GM19395 (cell line): ENCODE data around the gene SPOCD1.

Experiments used
- ATAC-seq: cut with Tn5 transposase; IDR thresholded peaks from one replicate; pipeline ENCODE4 v1.9.1; 2021; ENCODE audit warnings: mild to moderate bottlenecking, moderate library complexity; ENCODE audit not compliant: unreplicated experiment

SPOCD1 gene

GRCh38 chr1:31788138-31788824, 27.5 kb downstream of the SPOCD1 start:
- ATAC-seq, result peak; percentile 80

- no peak for ATAC-seq
These were observed 28.1 kb downstream of the SPOCD1 start for GRCh38 chr1:31787786-31788137.

- no peak for ATAC-seq
These were observed 28.6 kb downstream of the SPOCD1 start for GRCh38 chr1:31787261-31787660.

GRCh38 chr1:31786366-31787060, 29.3 kb downstream of the SPOCD1 start:
- no peak for ATAC-seq

- ATAC-seq, result no peak
These were observed 29.9 kb downstream of the SPOCD1 start for GRCh38 chr1:31785947-31786290.

GRCh38 chr1:31785020-31785946, 30.5 kb downstream of the SPOCD1 start:
- no peak for ATAC-seq

GRCh38 chr1:31784356-31785019, 31.3 kb downstream of the SPOCD1 start:
- no peak for ATAC-seq

GRCh38 chr1:31783846-31784245, 32.0 kb downstream of the SPOCD1 start:
- no peak for ATAC-seq

GRCh38 chr1:31782421-31783410, 33.1 kb downstream of the SPOCD1 start:
- no peak for ATAC-seq

GRCh38 chr1:31781756-31782371, 34.0 kb downstream of the SPOCD1 start:
- ATAC-seq, result no peak

GRCh38 chr1:31781138-31781755, 34.6 kb downstream of the SPOCD1 start:
- no peak for ATAC-seq

GRCh38 chr1:31780632-31781031, 35.2 kb downstream of the SPOCD1 start:
- ATAC-seq, result no peak

GRCh38 chr1:31779687-31780086, 36.1 kb downstream of the SPOCD1 start:
- no peak for ATAC-seq

- ATAC-seq, result no peak
These were observed 36.9 kb downstream of the SPOCD1 start for GRCh38 chr1:31778763-31779488.

- no peak for ATAC-seq
These were observed 39.3 kb downstream of the SPOCD1 start for GRCh38 chr1:31776516-31776915.

GRCh38 chr1:31776032-31776431, 39.8 kb downstream of the SPOCD1 start:
- no peak for ATAC-seq

GRCh38 chr1:31775210-31775999, 40.4 kb downstream of the SPOCD1 start:
- no peak for ATAC-seq

GRCh38 chr1:31774495-31774894, 41.3 kb downstream of the SPOCD1 start:
- ATAC-seq, result no peak
